ENCODE data around the gene RNF5. TPM values are rescaled to one million over a fixed set of nuclear protein-coding genes. Genes with fewer than 3 reads are reported as not detected.
"Not testable (repeated sequence)": the region's sequence is repeated elsewhere in the genome, so short reads cannot be mapped to it uniquely, and the experiment has no call there.

RNF5 gene
- total and polyA plus RNA-seq, 2 donors (not counting 1 experiment from before 2014, with no cell fraction given), result 25.5 to 40.7 TPM

GRCh38 chr6:32187009-32187709, 9.0 kb downstream of the RNF5 start:
- CTCF ChIA-PET, result interaction anchor here (0.7 kb wide), 1 partner anchor 604 kb away, joined by 3 read pairs; no protein-coding TSS in a partner anchor
- no peaks in the 10 kb centered on the region for H3K9me3 Mint-ChIP-seq (ENCODE audit: insufficient read depth)
- intact Hi-C loops (cut with micrococcal nuclease), result no loop called here

GRCh38 chr6:32187725-32188380, 9.6 kb downstream of the RNF5 start:
- Mint-ChIP-seq H3K27ac (peak overlapping the region; percentile 88), H3K4me3 (peak overlapping the region; percentile 91), H3K4me1 (peaks cover 60% of the 10 kb centered on the region)
- Histone ChIP-seq H3K36me3 (replicated peaks in 1 of 2; ENCODE audit: control extremely low read depth in 1 of 2, control insufficient read depth in 1 of 2, extremely low read depth in 1 of 2, insufficient read depth in 2 of 2, low read length in 1 of 2) (peaks cover 0 to 51% of the 10 kb centered on the region in 2 experiments), H3K79me2 (ENCODE audit: control insufficient read depth, insufficient read depth, low read length) (peaks cover 68% of the 10 kb centered on the region), H3K27ac (ENCODE audit: low read length in 2 of 2) (peak overlapping the region in 1 of 2 donors; percentile 51), H3K4me2 (replicated peaks; ENCODE audit: low read depth, low read length, poor library complexity, severe bottlenecking) (peak overlapping the region; percentile 91), H3K4me1 (ENCODE audit: control insufficient read depth in 2 of 2, insufficient read depth in 2 of 2, low read length in 2 of 2) (peaks cover 32 to 50% of the 10 kb centered on the region in 2 donors)
- DNase-seq; ATAC-seq (ENCODE audit: low read depth); H3K27me3 ChIP-seq (replicated peaks in 1 of 4; ENCODE audit: control extremely low read depth in 1 of 4, control insufficient read depth in 3 of 4, insufficient read depth in 4 of 4, low read length in 3 of 4); H3K9me3 ChIP-seq (ENCODE audit: control extremely low read depth in 1 of 3, control insufficient read depth in 2 of 3, insufficient read depth in 1 of 3, low read length in 2 of 3); H4K20me1 ChIP-seq (ENCODE audit: control insufficient read depth, insufficient read depth, low read length, poor library complexity, severe bottlenecking); H3K4me3 ChIP-seq (ENCODE audit: control extremely low read depth in 1 of 5, extremely low read depth in 1 of 5, insufficient read depth in 1 of 5, low read depth in 2 of 5, low read length in 4 of 5); POLR2A ChIA-PET; H3K27me3 Mint-ChIP-seq; H3K9me3 Mint-ChIP-seq (ENCODE audit: insufficient read depth); intact Hi-C loops (cut with micrococcal nuclease); H3K9ac ChIP-seq (ENCODE audit: low read length); H2AFZ ChIP-seq (ENCODE audit: insufficient read depth, low read depth, low read length, poor library complexity, severe bottlenecking): not testable (repeated sequence)
- 97% methylated on average over 3 of the region's 18 CpGs for WGBS (ENCODE audit: insufficient coverage)
- CTCF ChIA-PET, result interaction anchor here (0.7 kb wide), 1 partner anchor 604 kb away, joined by 3 read pairs; no protein-coding TSS in a partner anchor

More at GRCh38 chr6:32187009-32187709, 9.0 kb downstream of the RNF5 start:
- H3K4me1 ChIP-seq (ENCODE audit: control insufficient read depth in 2 of 2, insufficient read depth in 2 of 2, low read length in 2 of 2), result peaks cover 30 to 47% of the 10 kb centered on the region in 2 donors
- no peak overlapping the region for H3K9ac ChIP-seq (ENCODE audit: low read length)
- peaks cover 62% of the 10 kb centered on the region for H3K79me2 ChIP-seq (ENCODE audit: control insufficient read depth, insufficient read depth, low read length)
- WGBS (ENCODE audit: insufficient coverage), result 21% methylated on average over 8 of the region's 12 CpGs
- Mint-ChIP-seq H3K4me3 (peak overlapping the region; percentile 52), H3K27me3 (no peaks in the 10 kb centered on the region), H3K4me1 (peaks cover 55% of the 10 kb centered on the region), H3K27ac (peak overlapping the region; percentile 88)
- no peaks in the 10 kb centered on the region for H4K20me1 ChIP-seq (ENCODE audit: control insufficient read depth, insufficient read depth, low read length, poor library complexity, severe bottlenecking)
- no peaks in the 10 kb centered on the region for H3K9me3 ChIP-seq (ENCODE audit: control extremely low read depth in 1 of 3, control insufficient read depth in 2 of 3, insufficient read depth in 1 of 3, low read length in 2 of 3)
- H3K4me3 ChIP-seq (ENCODE audit: control extremely low read depth in 1 of 5, extremely low read depth in 1 of 5, insufficient read depth in 1 of 5, low read depth in 2 of 5, low read length in 4 of 5), result no peak overlapping the region
- no peak overlapping the region for H2AFZ ChIP-seq (ENCODE audit: insufficient read depth, low read depth, low read length, poor library complexity, severe bottlenecking)
- ATAC-seq (ENCODE audit: low read depth) (no peak), DNase-seq (no peak)
- H3K36me3 ChIP-seq (replicated peaks in 1 of 2; ENCODE audit: control extremely low read depth in 1 of 2, control insufficient read depth in 1 of 2, extremely low read depth in 1 of 2, insufficient read depth in 2 of 2, low read length in 1 of 2), result peaks cover 0 to 58% of the 10 kb centered on the region in 2 experiments
- H3K27ac ChIP-seq (ENCODE audit: low read length in 2 of 2), result peak overlapping the region; percentile 33 to 51
- H3K4me2 ChIP-seq (replicated peaks; ENCODE audit: low read depth, low read length, poor library complexity, severe bottlenecking), result peak overlapping the region; percentile 19
- no peaks in the 10 kb centered on the region for H3K27me3 ChIP-seq (replicated peaks in 1 of 4; ENCODE audit: control extremely low read depth in 1 of 4, control insufficient read depth in 3 of 4, insufficient read depth in 4 of 4, low read length in 3 of 4)
- POLR2A ChIA-PET, result no interaction called here
- no peak for TF ChIP-seq CTCF (IDR thresholded peaks at IDR 0.05)
- no peak for TF ChIP-seq EZH2 (IDR thresholded peaks at IDR 0.05; ENCODE audit: borderline replicate concordance, insufficient read depth, low read depth, low read length, poor library complexity, severe bottlenecking)

Data from B cell (primary cell).